Heart left ventricle (tissue), 16 donors: Measurements from ENCODE around the gene GSG1L2. TPM values are rescaled to one million over a fixed set of nuclear protein-coding genes. Genes with fewer than 3 reads are reported as not detected.
A peak's percentile ranks its signal among the peaks of the same experiment; 100 is the strongest.

Source experiments
- ATAC-seq, 4 donors: fragments of 200-7000 bp; cut with Tn5 transposase; one replicate each; pipeline ENCODE4 v1.9.1; 2020 to 2022; ENCODE audit warnings: moderate library complexity in 4 of 4, mild to moderate bottlenecking in 3 of 4, moderate number of reproducible peaks in 1 of 4
- DNase-seq, 5 donors: peaks; one replicate each; pipeline ENCODE4 v3.0.0-alpha.2; 2020
- H3K27ac ChIP-seq, 12 donors: fragments of 200-600 bp; sonication (generic) in 4 of 12; one replicate each; pipeline versions ENCODE4 v1.5.0 to v1.8.0; 2016 to 2022; ENCODE audit warnings: mild to moderate bottlenecking in 2 of 12
- H3K27me3 ChIP-seq, 9 donors: fragments of 200-600 bp; sonication (generic) in 2 of 9; one replicate each; pipeline versions ENCODE4 v1.5.1 to v1.8.0; 2016 to 2022; ENCODE audit warnings: mild to moderate bottlenecking in 3 of 9
- H3K36me3 ChIP-seq, 9 donors: fragments of 200-600 bp; sonication (generic) in 2 of 9; one replicate each; pipeline versions ENCODE4 v1.5.0 to v1.8.0; 2018 to 2022; ENCODE audit warnings: mild to moderate bottlenecking in 2 of 9
- H3K4me1 ChIP-seq, 12 donors: fragments of 200-600 bp; sonication (generic) in 4 of 12; one replicate each; pipeline versions ENCODE4 v1.5.0 to v1.8.0; 2016 to 2022; ENCODE audit warnings: mild to moderate bottlenecking in 3 of 12
- H3K4me3 ChIP-seq, 12 donors: fragments of 200-600 bp; sonication (generic) in 4 of 12; one replicate each; pipeline versions ENCODE4 v1.5.0 to v1.8.0; 2017 to 2022; ENCODE audit warnings: mild to moderate bottlenecking in 9 of 12, moderate library complexity in 4 of 12
- H3K9me3 ChIP-seq, 12 donors: fragments of 200-600 bp; sonication (generic) in 4 of 12; one replicate each; pipeline versions ENCODE4 v1.5.0 to v1.8.0; 2016 to 2022; ENCODE audit warnings: mild to moderate bottlenecking in 1 of 12
- POLR2A ChIP-seq, 2 donors: fragments of 450-650 bp; IDR thresholded peaks; one replicate each; pipeline ENCODE4 v1.6.1; 2017; ENCODE audit warnings: antibody characterized with exemption in 2 of 2, mild to moderate bottlenecking in 2 of 2, moderate library complexity in 2 of 2
- WGBS, 4 donors: extraction: QIAGEN DNeasy Blood & Tissue Kit in 2 of 4; methylation state at CpG; one replicate each; pipeline versions ENCODE4 v1.1.5 to v1.1.7; 2013 to 2018; 5-methylcytosine and 5-hydroxymethylcytosine counted together
- intact Hi-C, 10 donors: fragments of 100-400 bp; cut with DNase I; formaldehyde crosslinking; loops; one replicate each; pipeline versions ENCODE4 v1.11.1 to v1.14.2; 2022
- polyA plus RNA-seq, 2 donors: library from polyadenylated mRNA; stranded (reverse); fragments of 200-250 nt; gene quantifications; one replicate each; pipeline ENCODE4 v1.2.3, GENCODE V29; 2013
- total RNA-seq, 9 donors: library from RNA; depleted of rRNA in 2 of 9; stranded (reverse); fragments of >200 nt in 2 of 9; fragmentation: NEBNext Ultra II Directional in 3 of 9; extraction: Animal tissue kit (Norgen Biotek cat#: 25700) in 3 of 9; gene quantifications; one replicate each; pipeline versions ENCODE4 v1.1.0 to v1.2.4, GENCODE V29; 2016 to 2023
- TF ChIP-seq, protein P1 (sequence below), 12 donors: fragments of 200-600 bp; sonication (generic) in 4 of 12; IDR thresholded peaks; one replicate each; pipeline versions ENCODE4 v1.5.0 to v1.8.0; 2018 to 2022; ENCODE audit warnings: antibody characterized with exemption in 12 of 12, mild to moderate bottlenecking in 5 of 12
- donor health status: ischemic (EF 13 %, LVEDD 7.1; RV severe dilation, severe dysfunction).
- donor health status: healthy with polysubstance abuse.
- donor health status: DM: no; HTN: yes; CAD: no.
- donor health status: DM: no; HTN: no; CAD: no.
- donor health status: ischemic (EF 25% LVEDD 6.9; RV normal size, moderate dysfunction).
- donor health status: ischemic (EF 25% LVEDD 5.7; RV mildly dilated, moderate dysfunction).
- donor health status: healthy.
- donor health status: DM: yes; HTN: yes; CAD: no.
- donor health status: ischemic (EF 35%, LVEDD 5.7; RV mildly dilated, moderate dysfunction).
- donor health status: nonischemic (EF 11% LVEDD 7.7; RV severe dilation, severe dysfunction).
- donor health status: DM: yes; HTN: yes; CAD: no.
- donor health status: PGD.
- donor health status: ischemic (EF 29% LVEDD 5.4; RV normal size, mild dysfunction).
- donor health status: nonischemic (EF 23%, LVEDD 6.1; RV moderate dilation, normal function).

GSG1L2 gene
- total and polyA plus RNA-seq, 11 donors: not detected

DNA sequence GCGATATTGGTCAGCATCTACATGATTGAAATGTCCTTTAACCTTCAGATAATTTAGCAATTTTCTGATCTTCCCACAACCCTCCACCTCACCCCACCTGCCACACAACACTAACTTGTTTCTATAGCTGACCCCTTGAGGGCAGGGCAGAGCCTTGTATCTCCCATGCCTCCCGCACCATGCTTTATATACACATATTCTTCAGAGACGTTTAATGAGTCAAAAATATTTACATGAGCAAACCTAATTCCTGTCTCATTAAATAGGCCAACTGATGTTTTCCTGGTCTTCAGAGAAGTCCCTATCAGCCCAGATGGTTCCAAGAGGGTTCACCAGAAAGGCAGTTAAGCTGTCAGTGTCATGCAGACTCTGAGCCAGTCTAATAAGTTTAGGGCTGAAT, 23.9 kb downstream of the GSG1L2 start:
- DNase-seq (no peak), ATAC-seq (no peak)
- H3K36me3 ChIP-seq: no peaks in the 10 kb centered on the region
- H3K4me3 ChIP-seq: no peak overlapping the region
- no peak overlapping the region for H3K27ac ChIP-seq
- H3K4me1 ChIP-seq: peaks cover 0 to 6% (median 0%) of the 10 kb centered on the region in 12 donors
- WGBS, 4 donors: 70 to 79% (median 75%) methylated on average over 3 of the region's 3 CpGs
- TF ChIP-seq POLR2A (IDR thresholded peaks at IDR 0.05): no peak
- TF ChIP-seq, protein P1, sequence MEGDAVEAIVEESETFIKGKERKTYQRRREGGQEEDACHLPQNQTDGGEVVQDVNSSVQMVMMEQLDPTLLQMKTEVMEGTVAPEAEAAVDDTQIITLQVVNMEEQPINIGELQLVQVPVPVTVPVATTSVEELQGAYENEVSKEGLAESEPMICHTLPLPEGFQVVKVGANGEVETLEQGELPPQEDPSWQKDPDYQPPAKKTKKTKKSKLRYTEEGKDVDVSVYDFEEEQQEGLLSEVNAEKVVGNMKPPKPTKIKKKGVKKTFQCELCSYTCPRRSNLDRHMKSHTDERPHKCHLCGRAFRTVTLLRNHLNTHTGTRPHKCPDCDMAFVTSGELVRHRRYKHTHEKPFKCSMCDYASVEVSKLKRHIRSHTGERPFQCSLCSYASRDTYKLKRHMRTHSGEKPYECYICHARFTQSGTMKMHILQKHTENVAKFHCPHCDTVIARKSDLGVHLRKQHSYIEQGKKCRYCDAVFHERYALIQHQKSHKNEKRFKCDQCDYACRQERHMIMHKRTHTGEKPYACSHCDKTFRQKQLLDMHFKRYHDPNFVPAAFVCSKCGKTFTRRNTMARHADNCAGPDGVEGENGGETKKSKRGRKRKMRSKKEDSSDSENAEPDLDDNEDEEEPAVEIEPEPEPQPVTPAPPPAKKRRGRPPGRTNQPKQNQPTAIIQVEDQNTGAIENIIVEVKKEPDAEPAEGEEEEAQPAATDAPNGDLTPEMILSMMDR (IDR thresholded peaks at IDR 0.05): no peak
- intact Hi-C loops: no loop called here
- H3K27me3 ChIP-seq: peaks cover 0 to 47% (median 0%) of the 10 kb centered on the region in 9 donors
- no peaks in the 10 kb centered on the region for H3K9me3 ChIP-seq

DNA sequence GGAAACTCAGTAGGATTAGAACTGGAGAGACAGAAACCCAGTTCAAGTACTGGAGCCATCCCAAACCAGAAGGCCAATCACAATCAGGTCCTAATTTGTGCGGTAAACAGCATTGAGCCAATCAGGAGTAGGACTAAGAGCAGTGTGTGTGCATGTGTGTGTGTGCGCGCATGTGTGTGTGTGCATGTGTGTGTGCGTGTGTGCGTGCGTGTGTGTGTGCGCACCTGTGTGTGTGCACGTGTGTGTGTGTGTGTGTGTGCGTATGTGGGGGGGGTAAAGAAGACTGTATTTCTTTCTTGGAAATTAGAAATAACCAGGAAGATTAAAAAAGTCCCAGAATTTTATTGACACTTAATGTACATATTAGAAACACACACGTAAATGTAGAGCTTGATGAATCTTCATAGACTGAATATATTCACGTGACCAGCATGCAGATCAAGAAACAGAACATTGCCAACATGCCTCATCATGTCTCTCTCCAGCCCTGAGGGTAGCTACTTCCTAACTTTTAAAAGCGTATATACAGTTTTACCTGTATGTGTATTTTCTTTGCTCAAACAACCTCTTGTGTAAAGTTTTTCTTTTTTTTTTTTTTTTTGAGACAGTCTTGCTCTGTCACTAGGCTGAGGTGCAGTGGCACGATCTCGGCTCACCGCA, 29.6 kb downstream of the GSG1L2 start:
- no peaks in the 10 kb centered on the region for H3K36me3 ChIP-seq
- ATAC-seq (no peak), DNase-seq (no peak)
- peaks cover 0 to 13% (median 6%) of the 10 kb centered on the region in 12 donors for H3K4me1 ChIP-seq
- H3K4me3 ChIP-seq: no peak overlapping the region
- intact Hi-C loops: no loop called here
- H3K27me3 ChIP-seq: peaks cover 0 to 5% (median 0%) of the 10 kb centered on the region in 9 donors
- H3K9me3 ChIP-seq: no peaks in the 10 kb centered on the region
- H3K27ac ChIP-seq: peak overlapping the region in 1 of 12 donors; percentile 88
- WGBS, 4 donors: 91 to 94% (median 93%) methylated on average over 15 of the region's 15 CpGs
- TF ChIP-seq POLR2A (IDR thresholded peaks at IDR 0.05): no peak
- TF ChIP-seq, protein P1 (IDR thresholded peaks at IDR 0.05): no peak

DNA sequence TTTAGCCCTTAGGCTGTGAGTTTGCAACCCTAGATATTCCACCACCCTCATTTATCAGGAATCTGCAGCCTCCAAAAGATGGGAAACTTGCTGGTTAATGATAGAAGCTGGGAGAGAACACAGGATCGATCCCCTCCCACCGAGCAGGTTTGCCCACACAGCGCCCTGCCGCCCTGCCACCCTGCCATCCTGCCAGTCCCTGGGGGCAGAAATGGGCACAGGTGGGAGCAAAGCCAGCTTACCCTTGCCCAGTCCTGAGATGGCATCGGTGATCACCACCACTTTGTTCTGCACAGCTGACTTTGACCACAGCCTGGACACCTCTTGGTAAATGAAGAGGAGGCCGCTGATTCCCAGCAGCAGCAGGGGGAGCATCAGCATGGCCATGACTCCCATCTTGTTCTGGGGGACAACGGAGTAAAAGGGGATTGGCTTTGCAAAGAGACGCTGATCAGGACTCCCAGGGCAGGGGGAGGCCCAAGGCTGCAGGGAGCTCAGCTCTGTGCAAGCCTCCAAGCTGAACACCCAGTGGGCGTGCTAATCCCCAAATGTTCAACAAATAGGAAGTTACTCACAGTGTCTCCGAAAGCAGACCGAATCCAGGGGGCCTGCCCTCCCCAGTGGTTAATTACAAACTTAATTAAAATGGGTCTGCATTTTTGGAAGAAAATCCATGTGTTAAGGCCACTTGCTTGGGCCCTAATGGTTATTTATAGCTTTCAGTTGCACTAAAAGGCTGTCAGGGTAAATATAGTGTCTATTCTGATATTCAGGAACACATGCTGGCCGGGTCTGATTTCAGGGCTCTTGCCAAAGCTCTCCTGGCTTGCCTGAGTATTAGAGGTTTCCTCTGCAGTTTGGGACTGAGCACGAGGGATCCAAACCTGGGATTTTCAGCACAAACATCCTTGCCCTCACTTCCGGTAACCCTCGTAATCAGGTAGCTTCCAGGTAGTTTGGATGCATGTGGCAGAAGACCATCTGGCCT, 30.7 kb downstream of the GSG1L2 start, which contains the start of gene DHRS7C:
Gene DHRS7C (minus strand): TSS at position 704 of the 988 bp plus-strand sequence. CDS start 308 bp downstream, at position 396.
- no peaks in the 10 kb centered on the region for H3K9me3 ChIP-seq
- H3K27me3 ChIP-seq: peaks cover 0 to 4% (median 0%) of the 10 kb centered on the region in 9 donors
- no peaks in the 10 kb centered on the region for H3K36me3 ChIP-seq
- intact Hi-C loops: no loop called here
- WGBS, 4 donors: 44 to 52% (median 48%) methylated on average over 15 of the region's 15 CpGs
- peaks cover 0 to 13% (median 6%) of the 10 kb centered on the region in 12 donors for H3K4me1 ChIP-seq
- H3K27ac ChIP-seq: peak within 1 kb of the TSS in 9 of 12 donors; percentile 40 to 88 (median 61)
- no peak for TF ChIP-seq POLR2A (IDR thresholded peaks at IDR 0.05)
- TF ChIP-seq, protein P1 (IDR thresholded peaks at IDR 0.05): no peak
- ATAC-seq: peak; percentile 86 to 93 (median 92)
- peak within 1 kb of the TSS in 3 of 12 donors; percentile 7 to 42 (median 32) for H3K4me3 ChIP-seq
- DNase-seq: peak in 4 of 5 donors; percentile 44 to 68 (median 46)
